Measurements from ENCODE around the gene RAB31. TPM values are rescaled to one million over a fixed set of nuclear protein-coding genes. Genes with fewer than 3 reads are reported as not detected.

RAB31 gene
- total and polyA plus RNA-seq, 2 of the 13 experiments (the other 11 are each of a cell fraction or from before 2014, with no cell fraction given): 1.1 to 1.7 TPM

DNA sequence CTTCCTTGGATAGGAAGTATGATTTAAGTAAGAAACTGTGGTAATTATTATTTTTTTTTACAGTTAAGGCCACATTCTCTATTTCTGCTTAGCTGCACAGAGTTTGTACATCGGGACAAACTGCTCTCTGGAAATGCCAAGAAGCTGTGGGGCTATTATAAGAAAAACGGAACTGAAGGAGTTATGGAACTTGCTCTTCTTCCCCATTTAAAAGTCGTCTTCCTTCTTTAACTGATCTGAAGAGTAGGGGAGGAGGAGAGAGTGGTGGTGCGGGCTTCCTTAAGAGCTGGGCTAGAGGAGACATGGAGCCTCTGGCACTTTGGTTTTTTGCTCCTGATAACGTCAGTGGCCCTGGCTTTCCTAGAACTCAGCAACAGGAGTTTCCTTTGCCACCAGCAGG, 54.4 kb downstream of the RAB31 start (continued):
- TF ChIP-seq ZSCAN29 (CRISPR knock-in tag; conservative IDR thresholded peaks at IDR 0.05) (no peak), DDIT3 (CRISPR knock-in tag; IDR thresholded peaks at IDR 0.05) (no peak), ZNF335 (CRISPR knock-in tag; IDR thresholded peaks at IDR 0.05) (no peak)

GRCh38 chr18:9763157-9763556, 55.1 kb downstream of the RAB31 start:
- ChIA-PET POLR2A (no interaction called here), CTCF (ENCODE audit: low intra/inter-chr PET ratio, low total read pairs) (no interaction called here)
- Histone ChIP-seq H3K4me3 (replicated peaks in 1 of 3; ENCODE audit: insufficient read depth in 1 of 3, low read depth in 2 of 3, low read length in 3 of 3) (no peak overlapping the region), H3K27ac (ENCODE audit: extremely low read length, insufficient read depth, low read length) (no peak overlapping the region), H3K9ac (ENCODE audit: insufficient read depth, low read depth, low read length) (no peak overlapping the region), H3K36me3 (replicated peaks in 1 of 2; ENCODE audit: control insufficient read depth in 1 of 2, insufficient read depth in 2 of 2, low read length in 2 of 2) (no peaks in the 10 kb centered on the region), H3K4me2 (ENCODE audit: low read depth, low read length) (no peak overlapping the region), H4K20me1 (ENCODE audit: insufficient read depth, low read length) (no peaks in the 10 kb centered on the region), H3K27me3 (ENCODE audit: control insufficient read depth in 1 of 2, insufficient read depth in 2 of 2, low read length in 2 of 2) (0 out of 5 replicates have a peak, but pooled peaks cover 0 to 3% of the 10 kb centered on the region in 2 experiments), H3K4me1 (ENCODE audit: insufficient read depth, low read length) (peaks cover 15% of the 10 kb centered on the region), H3K79me2 (ENCODE audit: insufficient read depth, low read length) (no peaks in the 10 kb centered on the region), H2AFZ (ENCODE audit: low read length) (no peak overlapping the region), H3K9me3 (ENCODE audit: low read length) (no peaks in the 10 kb centered on the region)
- ATAC-seq (no peak), FAIRE-seq (no peak), DNase-seq (ENCODE audit: low spot score) (no peak)
- BruUV-seq (replicated peaks): no TSS peak
- in situ Hi-C loops (cut with HindIII; ENCODE audit: extremely low pct_ligation_motif_present, low pct_unique_long_range_greater_than_20kb): no loop called here
- 41% methylated on average over 5 of the region's 5 CpGs for WGBS (ENCODE audit: low lambda C conversion rate)
- intact Hi-C loops (cut with micrococcal nuclease; ENCODE audit: unreplicated experiment): no loop called here
- TF ChIP-seq KLF13 (CRISPR knock-in tag; IDR thresholded peaks at IDR 0.05): no peak
- no peak for TF ChIP-seq HINFP (CRISPR knock-in tag; IDR thresholded peaks at IDR 0.05; ENCODE audit: low read depth)
- TF ChIP-seq ZNF460 (CRISPR knock-in tag; IDR thresholded peaks at IDR 0.05; ENCODE audit: borderline replicate concordance): no peak
- no peak for TF ChIP-seq NFYB (CRISPR knock-in tag; IDR thresholded peaks at IDR 0.05)
- TF ChIP-seq PHF21A (CRISPR knock-in tag; IDR thresholded peaks at IDR 0.05): no peak
- TF ChIP-seq HNF4G (IDR thresholded peaks at IDR 0.05; ENCODE audit: borderline replicate concordance, low read depth, low read length): no peak
- TF ChIP-seq HNF4G (CRISPR knock-in tag; IDR thresholded peaks at IDR 0.05; ENCODE audit: borderline replicate concordance, low read depth): no peak
- TF ChIP-seq, protein P1, sequence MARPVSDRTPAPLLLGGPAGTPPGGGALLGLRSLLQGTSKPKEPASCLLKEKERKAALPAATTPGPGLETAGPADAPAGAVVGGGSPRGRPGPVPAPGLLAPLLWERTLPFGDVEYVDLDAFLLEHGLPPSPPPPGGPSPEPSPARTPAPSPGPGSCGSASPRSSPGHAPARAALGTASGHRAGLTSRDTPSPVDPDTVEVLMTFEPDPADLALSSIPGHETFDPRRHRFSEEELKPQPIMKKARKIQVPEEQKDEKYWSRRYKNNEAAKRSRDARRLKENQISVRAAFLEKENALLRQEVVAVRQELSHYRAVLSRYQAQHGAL (CRISPR knock-in tag; IDR thresholded peaks at IDR 0.05; ENCODE audit: not compliant biosample characterization): no peak
- no peak for TF ChIP-seq KLF11 (CRISPR knock-in tag; IDR thresholded peaks at IDR 0.05)
- no peak for TF ChIP-seq GATAD1 (CRISPR knock-in tag; IDR thresholded peaks at IDR 0.05)
- TF ChIP-seq CC2D1A (CRISPR knock-in tag; IDR thresholded peaks at IDR 0.05): no peak
- TF ChIP-seq, protein P2, sequence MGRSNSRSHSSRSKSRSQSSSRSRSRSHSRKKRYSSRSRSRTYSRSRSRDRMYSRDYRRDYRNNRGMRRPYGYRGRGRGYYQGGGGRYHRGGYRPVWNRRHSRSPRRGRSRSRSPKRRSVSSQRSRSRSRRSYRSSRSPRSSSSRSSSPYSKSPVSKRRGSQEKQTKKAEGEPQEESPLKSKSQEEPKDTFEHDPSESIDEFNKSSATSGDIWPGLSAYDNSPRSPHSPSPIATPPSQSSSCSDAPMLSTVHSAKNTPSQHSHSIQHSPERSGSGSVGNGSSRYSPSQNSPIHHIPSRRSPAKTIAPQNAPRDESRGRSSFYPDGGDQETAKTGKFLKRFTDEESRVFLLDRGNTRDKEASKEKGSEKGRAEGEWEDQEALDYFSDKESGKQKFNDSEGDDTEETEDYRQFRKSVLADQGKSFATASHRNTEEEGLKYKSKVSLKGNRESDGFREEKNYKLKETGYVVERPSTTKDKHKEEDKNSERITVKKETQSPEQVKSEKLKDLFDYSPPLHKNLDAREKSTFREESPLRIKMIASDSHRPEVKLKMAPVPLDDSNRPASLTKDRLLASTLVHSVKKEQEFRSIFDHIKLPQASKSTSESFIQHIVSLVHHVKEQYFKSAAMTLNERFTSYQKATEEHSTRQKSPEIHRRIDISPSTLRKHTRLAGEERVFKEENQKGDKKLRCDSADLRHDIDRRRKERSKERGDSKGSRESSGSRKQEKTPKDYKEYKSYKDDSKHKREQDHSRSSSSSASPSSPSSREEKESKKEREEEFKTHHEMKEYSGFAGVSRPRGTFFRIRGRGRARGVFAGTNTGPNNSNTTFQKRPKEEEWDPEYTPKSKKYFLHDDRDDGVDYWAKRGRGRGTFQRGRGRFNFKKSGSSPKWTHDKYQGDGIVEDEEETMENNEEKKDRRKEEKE (IDR thresholded peaks at IDR 0.05): no peak
- TF ChIP-seq GFI1 (CRISPR knock-in tag; IDR thresholded peaks at IDR 0.05; ENCODE audit: borderline replicate concordance): no peak
- TF ChIP-seq, protein P3, sequence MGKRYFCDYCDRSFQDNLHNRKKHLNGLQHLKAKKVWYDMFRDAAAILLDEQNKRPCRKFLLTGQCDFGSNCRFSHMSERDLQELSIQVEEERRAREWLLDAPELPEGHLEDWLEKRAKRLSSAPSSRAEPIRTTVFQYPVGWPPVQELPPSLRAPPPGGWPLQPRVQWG (CRISPR knock-in tag; IDR thresholded peaks at IDR 0.05; ENCODE audit: borderline replicate concordance, low read depth): no peak
- no peak for TF ChIP-seq ZNF569 (CRISPR knock-in tag; IDR thresholded peaks at IDR 0.05; ENCODE audit: borderline replicate concordance)
